NCI-H460 (cell line): ENCODE data around the gene MSS51. TPM values are rescaled to one million over a fixed set of nuclear protein-coding genes. Genes with fewer than 3 reads are reported as not detected.

Experiments
- total RNA-seq: library from RNA; depleted of rRNA; stranded (reverse); fragments of >200 nt; shearing (Covaris generic); gene quantifications from 2 replicates; pipeline ENCODE4 v1.2.3, GENCODE V29; 2014; rRNA removed

The MSS51 gene
- total RNA-seq, 1 experiment from 2014 or later, result 1.0 TPM

Other genes with a start within 250 kb of the MSS51 start
- gene DNAJC9, start 186.3 kb downstream of the MSS51 start, total RNA-seq, result 34.7 and 42.5 TPM in 2 replicates
- gene MRPS16, start 180.9 kb downstream of the MSS51 start, total RNA-seq, result 141 and 150 TPM in 2 replicates
- gene CFAP70, start 74.7 kb downstream of the MSS51 start, total RNA-seq, result 0.15 and 0.32 TPM in 2 replicates
- gene ANXA7, start 19.5 kb downstream of the MSS51 start, total RNA-seq, result 111 and 120 TPM in 2 replicates
- 15.3 and 17.1 TPM in 2 replicates for gene PPP3CB, start 62.5 kb upstream of the MSS51 start, total RNA-seq
- 15.3 and 16.4 TPM in 2 replicates for gene USP54, start 157.8 kb upstream of the MSS51 start, total RNA-seq
- gene MYOZ1, start 207.9 kb upstream of the MSS51 start, total RNA-seq, result not detected in 2 replicates
- gene SYNPO2L, start 222.5 kb upstream of the MSS51 start, total RNA-seq, result not detected in 2 replicates